Loucy (cell line): ENCODE results near the gene DEUP1.

Experiments used
- H2AFZ ChIP-seq: fragments of 200-600 bp; sonication (generic); 2 replicates; pipeline ENCODE4 v1.6.0; 2016; ENCODE audit warnings: antibody characterized with exemption, mild to moderate bottlenecking, low read length, moderate library complexity
- H3F3A ChIP-seq: fragments of 200-600 bp; 2 replicates; pipeline ENCODE4 v1.6.0; 2016; ENCODE audit warnings: antibody characterized with exemption, low read depth, mild to moderate bottlenecking
- H3K27me3 ChIP-seq: fragments of 200-600 bp; sonication (generic); 2 replicates; pipeline ENCODE4 v1.6.1; 2014; ENCODE audit warnings: low read length, mild to moderate bottlenecking; ENCODE audit not compliant: insufficient read depth, poor library complexity, severe bottlenecking
- H3K36me3 ChIP-seq: fragments of 200-600 bp; sonication (generic); 2 replicates; pipeline ENCODE4 v1.6.1; 2016; ENCODE audit warnings: low read length; ENCODE audit not compliant: insufficient read depth
- H3K4me1 ChIP-seq: fragments of 200-600 bp; sonication (generic); 2 replicates; pipeline ENCODE4 v1.5.1; 2014; ENCODE audit warnings: low read length, mild to moderate bottlenecking; ENCODE audit not compliant: insufficient read depth, poor library complexity, severe bottlenecking
- H3K4me2 ChIP-seq: fragments of 200-600 bp; sonication (generic); 2 replicates; pipeline ENCODE4 v1.6.0; 2014; ENCODE audit warnings: antibody characterized with exemption, low read length, low read depth, mild to moderate bottlenecking; ENCODE audit not compliant: poor library complexity, severe bottlenecking
- H3K4me3 ChIP-seq: fragments of 200-600 bp; sonication (generic); 2 replicates; pipeline ENCODE4 v1.5.1; 2014; ENCODE audit warnings: low read length, mild to moderate bottlenecking, mixed read lengths; ENCODE audit not compliant: poor library complexity, severe bottlenecking
- H3K79me2 ChIP-seq: fragments of 200-600 bp; sonication (generic); 2 replicates; pipeline ENCODE4 v1.6.1; 2014; ENCODE audit warnings: low read length; ENCODE audit not compliant: insufficient read depth
- H3K9ac ChIP-seq: fragments of 200-600 bp; sonication (generic); 2 replicates; pipeline ENCODE4 v1.6.0; 2014; ENCODE audit warnings: mild to moderate bottlenecking, low read depth, low read length, moderate library complexity; ENCODE audit not compliant: poor library complexity, severe bottlenecking
- H3K9me2 ChIP-seq: fragments of 200-600 bp; sonication (generic); replicated peaks from 2 replicates; pipeline ENCODE4 v1.6.1; 2016; ENCODE audit warnings: low read depth, low read length, mixed read lengths
- H3K9me3 ChIP-seq: fragments of 200-600 bp; sonication (generic); 2 replicates; pipeline ENCODE4 v1.6.1; 2014; ENCODE audit warnings: mild to moderate bottlenecking, antibody characterized with exemption, low read length, low read depth; ENCODE audit not compliant: insufficient read depth
- H4K20me1 ChIP-seq: fragments of 200-600 bp; sonication (generic); 2 replicates; pipeline ENCODE4 v1.6.0; 2014; ENCODE audit warnings: antibody characterized with exemption, low read length, mild to moderate bottlenecking; ENCODE audit not compliant: insufficient read depth, poor library complexity, severe bottlenecking
- EZH2phosphoT487 ChIP-seq: fragments of 200-600 bp; IDR thresholded peaks from 2 replicates; pipeline ENCODE4 v1.6.1; 2018; ENCODE audit warnings: antibody characterized with exemption, mild to moderate bottlenecking, moderate library complexity, borderline replicate concordance
- TF ChIP-seq, protein P1 (sequence below): fragments of 200-600 bp; sonication (generic); conservative IDR thresholded peaks from 2 replicates; pipeline ENCODE4 v1.5.1; 2014; ENCODE audit warnings: mild to moderate bottlenecking, antibody characterized with exemption, low read length

Gene DEUP1

DNA sequence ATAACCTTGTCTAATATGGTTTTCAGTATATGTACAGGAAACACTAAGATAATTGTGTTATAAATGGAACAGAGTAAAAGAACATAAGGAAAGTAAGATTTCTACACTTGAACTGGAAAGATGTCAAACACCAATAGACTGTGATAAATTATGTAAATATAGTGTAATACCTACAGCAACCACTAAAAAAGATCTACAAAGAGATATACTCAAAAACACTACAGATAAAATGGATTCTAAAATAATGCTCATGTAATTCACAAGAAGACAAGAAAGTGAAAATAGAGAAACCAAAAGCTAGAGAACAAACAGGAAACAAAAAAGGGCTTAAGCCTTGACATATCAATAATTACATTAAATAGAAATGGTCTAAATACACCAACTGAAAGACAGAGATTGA lies 30.9 kb downstream of the DEUP1 start:
- Histone ChIP-seq H3K36me3 (no peaks in the 10 kb centered on the region), H3K4me3 (no peak overlapping the region), H3K27me3 (no peaks in the 10 kb centered on the region), H4K20me1 (no peaks in the 10 kb centered on the region), H3F3A (no peaks in the 10 kb centered on the region), H3K9me2 (no peaks in the 10 kb centered on the region), H3K4me1 (no peaks in the 10 kb centered on the region), H3K79me2 (no peaks in the 10 kb centered on the region), H3K9ac (no peak overlapping the region), H2AFZ (no peak overlapping the region), H3K4me2 (no peak overlapping the region), H3K9me3 (0 out of 2 replicates have a peak, but pooled peaks cover 4% of the 10 kb centered on the region)
- TF ChIP-seq, protein P1, sequence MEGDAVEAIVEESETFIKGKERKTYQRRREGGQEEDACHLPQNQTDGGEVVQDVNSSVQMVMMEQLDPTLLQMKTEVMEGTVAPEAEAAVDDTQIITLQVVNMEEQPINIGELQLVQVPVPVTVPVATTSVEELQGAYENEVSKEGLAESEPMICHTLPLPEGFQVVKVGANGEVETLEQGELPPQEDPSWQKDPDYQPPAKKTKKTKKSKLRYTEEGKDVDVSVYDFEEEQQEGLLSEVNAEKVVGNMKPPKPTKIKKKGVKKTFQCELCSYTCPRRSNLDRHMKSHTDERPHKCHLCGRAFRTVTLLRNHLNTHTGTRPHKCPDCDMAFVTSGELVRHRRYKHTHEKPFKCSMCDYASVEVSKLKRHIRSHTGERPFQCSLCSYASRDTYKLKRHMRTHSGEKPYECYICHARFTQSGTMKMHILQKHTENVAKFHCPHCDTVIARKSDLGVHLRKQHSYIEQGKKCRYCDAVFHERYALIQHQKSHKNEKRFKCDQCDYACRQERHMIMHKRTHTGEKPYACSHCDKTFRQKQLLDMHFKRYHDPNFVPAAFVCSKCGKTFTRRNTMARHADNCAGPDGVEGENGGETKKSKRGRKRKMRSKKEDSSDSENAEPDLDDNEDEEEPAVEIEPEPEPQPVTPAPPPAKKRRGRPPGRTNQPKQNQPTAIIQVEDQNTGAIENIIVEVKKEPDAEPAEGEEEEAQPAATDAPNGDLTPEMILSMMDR, result peak; percentile 34
- no peak for TF ChIP-seq EZH2phosphoT487

DNA sequence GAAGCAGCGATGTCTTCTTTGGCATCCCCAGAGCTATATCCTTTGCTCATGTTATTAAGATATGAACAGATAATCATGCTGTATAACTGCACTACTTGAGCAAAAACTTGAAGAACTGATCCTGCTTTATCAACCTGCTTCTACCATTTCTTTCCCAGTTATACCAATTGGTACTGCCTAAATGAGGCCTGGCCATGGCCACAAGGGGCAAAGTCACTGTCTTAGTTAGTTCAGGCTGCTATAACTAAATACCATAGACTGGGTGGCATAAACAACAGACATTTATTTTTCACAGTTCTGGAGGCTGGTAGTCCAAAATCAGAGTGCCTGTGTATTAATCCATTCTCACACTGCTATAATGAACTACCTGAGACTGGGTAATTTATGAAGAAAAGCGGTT lies 37.5 kb downstream of the DEUP1 start:
- H4K20me1 ChIP-seq, result no peaks in the 10 kb centered on the region
- TF ChIP-seq, protein P1, result no peak
- no peak for TF ChIP-seq EZH2phosphoT487
- no peaks in the 10 kb centered on the region for H3K79me2 ChIP-seq
- H3K4me2 ChIP-seq, result no peak overlapping the region
- H3K4me3 ChIP-seq, result no peak overlapping the region
- H3K9me2 ChIP-seq, result no peaks in the 10 kb centered on the region
- H2AFZ ChIP-seq, result no peak overlapping the region
- no peaks in the 10 kb centered on the region for H3K4me1 ChIP-seq
- H3K36me3 ChIP-seq, result no peaks in the 10 kb centered on the region
- H3K27me3 ChIP-seq, result no peaks in the 10 kb centered on the region
- no peaks in the 10 kb centered on the region for H3K9me3 ChIP-seq
- H3K9ac ChIP-seq, result no peak overlapping the region
- H3F3A ChIP-seq, result no peaks in the 10 kb centered on the region

DNA sequence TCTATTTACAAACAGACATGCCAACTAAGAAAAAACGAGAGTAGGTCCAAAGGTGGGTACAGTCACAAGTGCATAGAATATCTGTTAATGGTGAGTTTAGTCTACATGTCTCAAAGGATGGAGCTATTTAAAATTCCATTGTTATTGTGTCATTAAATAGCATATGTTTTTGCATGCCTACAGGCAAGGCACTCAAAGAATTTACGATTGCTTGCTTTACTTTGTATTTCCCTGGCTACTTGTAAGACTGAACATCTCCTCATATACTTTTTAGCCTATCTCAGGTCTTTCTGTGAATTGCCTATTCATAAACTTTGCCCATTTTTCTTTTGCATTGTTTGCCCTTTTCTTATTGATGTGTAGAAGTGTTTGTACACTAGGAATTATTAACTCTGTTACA lies 39.7 kb downstream of the DEUP1 start:
- Histone ChIP-seq H3K4me3 (no peak overlapping the region), H3K79me2 (no peaks in the 10 kb centered on the region), H3K27me3 (no peaks in the 10 kb centered on the region), H3K9me2 (no peaks in the 10 kb centered on the region), H3K9ac (no peak overlapping the region), H3F3A (no peaks in the 10 kb centered on the region), H2AFZ (no peak overlapping the region), H3K4me1 (no peaks in the 10 kb centered on the region), H3K9me3 (no peaks in the 10 kb centered on the region), H3K4me2 (no peak overlapping the region), H4K20me1 (no peaks in the 10 kb centered on the region), H3K36me3 (no peaks in the 10 kb centered on the region)
- TF ChIP-seq, protein P1, result no peak
- TF ChIP-seq EZH2phosphoT487, result no peak
